HepG2 (cell line): ENCODE measurements around the gene LMAN2. TPM values are rescaled to one million over a fixed set of nuclear protein-coding genes. Genes with fewer than 3 reads are reported as not detected.

ENCODE experiments used
- ELF4 ChIP-seq: sonication (generic); formaldehyde crosslinking; IDR thresholded peaks from 2 replicates; pipeline ENCODE4 v1.5.0; 2020; ENCODE audit warnings: missing genetic modification reagents, mild to moderate bottlenecking, moderate library complexity, borderline replicate concordance
- HNRNPH1 ChIP-seq: fragments of 200-400 bp; formaldehyde crosslinking; optimal IDR thresholded peaks from 2 replicates; pipeline ENCODE3; 2017; ENCODE audit warnings: mild to moderate bottlenecking, low read depth, low read length
- KLF13 ChIP-seq: sonication (generic); formaldehyde crosslinking; IDR thresholded peaks from 2 replicates; pipeline ENCODE4 v1.4.0; 2020; ENCODE audit warnings: mild to moderate bottlenecking, missing genetic modification reagents
- NFE2L1 ChIP-seq: sonication (generic); formaldehyde crosslinking; IDR thresholded peaks from 2 replicates; pipeline ENCODE4 v1.4.0; 2020; ENCODE audit warnings: missing genetic modification reagents, mild to moderate bottlenecking, borderline replicate concordance
- RORA ChIP-seq: sonication (generic); formaldehyde crosslinking; IDR thresholded peaks from 2 replicates; pipeline ENCODE4 v1.5.0; 2020; ENCODE audit warnings: mild to moderate bottlenecking, missing genetic modification reagents, moderate library complexity
- SMAD3 ChIP-seq: sonication (generic); formaldehyde crosslinking; IDR thresholded peaks from 2 replicates; pipeline ENCODE4 v1.4.0; 2020; ENCODE audit warnings: missing genetic modification reagents
- SP4 ChIP-seq: sonication (generic); formaldehyde crosslinking; IDR thresholded peaks from 2 replicates; pipeline ENCODE4 v1.8.1; 2023; ENCODE audit warnings: mild to moderate bottlenecking, missing genetic modification reagents
- TAF1 ChIP-seq: sonication (generic); formaldehyde crosslinking; IDR thresholded peaks from 2 replicates; pipeline ENCODE4 v1.4.0; 2020; ENCODE audit warnings: missing genetic modification reagents
- ZFP36L2 ChIP-seq: sonication (generic); formaldehyde crosslinking; IDR thresholded peaks from 2 replicates; pipeline ENCODE4 v1.4.0; 2020; ENCODE audit warnings: missing genetic modification reagents
- ZFX ChIP-seq: sonication (generic); formaldehyde crosslinking; IDR thresholded peaks from 2 replicates; pipeline ENCODE4 v1.4.0; 2020; ENCODE audit warnings: mild to moderate bottlenecking, low read depth, missing genetic modification reagents, moderate library complexity
- ZNF205 ChIP-seq: IDR thresholded peaks from 2 replicates; pipeline ENCODE4 v1.6.1; 2018; ENCODE audit warnings: missing biosample characterization, missing genetic modification reagents
- ZNF30 ChIP-seq: sonication (generic); formaldehyde crosslinking; IDR thresholded peaks from 2 replicates; pipeline ENCODE4 v1.5.0; 2020; ENCODE audit warnings: mild to moderate bottlenecking, missing genetic modification reagents
- ZNF496 ChIP-seq: sonication (generic); formaldehyde crosslinking; IDR thresholded peaks from 2 replicates; pipeline ENCODE4 v1.8.1; 2023; ENCODE audit warnings: mild to moderate bottlenecking, moderate library complexity, missing genetic modification reagents; ENCODE audit not compliant: insufficient replicate concordance
- ZNF850 ChIP-seq: sonication (generic); formaldehyde crosslinking; conservative IDR thresholded peaks from 2 replicates; pipeline ENCODE4 v1.9.0; 2021; ENCODE audit warnings: mild to moderate bottlenecking, missing genetic modification reagents
- polyA plus RNA-seq, 8 experiments: library from polyadenylated mRNA; depleted of rRNA in 3 of 8; stranded (reverse) in 7 of 8; unstranded in 1 of 8; fragments of >200 nt; fragmentation: Illumina TruSeq in 4 of 8; extraction: Trizol in 4 of 8; gene quantifications; 2 replicates each; pipeline versions ENCODE4 v1.2.1 to v1.2.3, GENCODE V29; 2011 to 2016; ENCODE audit warnings: low read depth in 4 of 8, missing spikeins in 1 of 8, mixed read lengths in 1 of 8; ENCODE audit not compliant: insufficient read depth in 1 of 8
- total RNA-seq, 5 experiments: library from RNA; depleted of rRNA; stranded (reverse); fragments of >200 nt; fragmentation: Illumina TruSeq; extraction: Trizol; gene quantifications; 2 replicates each; pipeline ENCODE4 v1.2.3, GENCODE V29; 2016; ENCODE audit warnings: low read depth in 1 of 5
- TF ChIP-seq, protein P1 (sequence below): sonication (generic); formaldehyde crosslinking; IDR thresholded peaks from 2 replicates; pipeline ENCODE4 v1.5.1; 2020; ENCODE audit warnings: mild to moderate bottlenecking, missing genetic modification reagents, moderate library complexity
- TF ChIP-seq, protein P2 (sequence below): sonication (generic); formaldehyde crosslinking; IDR thresholded peaks from 2 replicates; pipeline ENCODE4 v1.8.1; 2022; ENCODE audit warnings: mild to moderate bottlenecking, missing genetic modification reagents
- TF ChIP-seq, protein P3 (sequence below): conservative IDR thresholded peaks from 2 replicates; pipeline ENCODE4 v1.6.1; 2018; ENCODE audit warnings: missing genetic modification reagents
- TF ChIP-seq, protein P4 (sequence below): sonication (generic); formaldehyde crosslinking; IDR thresholded peaks from 2 replicates; pipeline ENCODE4 v1.4.0; 2020; ENCODE audit warnings: missing genetic modification reagents, borderline replicate concordance

LMAN2 gene
- total and polyA plus RNA-seq, 2 of the 13 experiments (the other 11 are each of a cell fraction or from before 2014, with no cell fraction given): 191 to 197 TPM

DNA sequence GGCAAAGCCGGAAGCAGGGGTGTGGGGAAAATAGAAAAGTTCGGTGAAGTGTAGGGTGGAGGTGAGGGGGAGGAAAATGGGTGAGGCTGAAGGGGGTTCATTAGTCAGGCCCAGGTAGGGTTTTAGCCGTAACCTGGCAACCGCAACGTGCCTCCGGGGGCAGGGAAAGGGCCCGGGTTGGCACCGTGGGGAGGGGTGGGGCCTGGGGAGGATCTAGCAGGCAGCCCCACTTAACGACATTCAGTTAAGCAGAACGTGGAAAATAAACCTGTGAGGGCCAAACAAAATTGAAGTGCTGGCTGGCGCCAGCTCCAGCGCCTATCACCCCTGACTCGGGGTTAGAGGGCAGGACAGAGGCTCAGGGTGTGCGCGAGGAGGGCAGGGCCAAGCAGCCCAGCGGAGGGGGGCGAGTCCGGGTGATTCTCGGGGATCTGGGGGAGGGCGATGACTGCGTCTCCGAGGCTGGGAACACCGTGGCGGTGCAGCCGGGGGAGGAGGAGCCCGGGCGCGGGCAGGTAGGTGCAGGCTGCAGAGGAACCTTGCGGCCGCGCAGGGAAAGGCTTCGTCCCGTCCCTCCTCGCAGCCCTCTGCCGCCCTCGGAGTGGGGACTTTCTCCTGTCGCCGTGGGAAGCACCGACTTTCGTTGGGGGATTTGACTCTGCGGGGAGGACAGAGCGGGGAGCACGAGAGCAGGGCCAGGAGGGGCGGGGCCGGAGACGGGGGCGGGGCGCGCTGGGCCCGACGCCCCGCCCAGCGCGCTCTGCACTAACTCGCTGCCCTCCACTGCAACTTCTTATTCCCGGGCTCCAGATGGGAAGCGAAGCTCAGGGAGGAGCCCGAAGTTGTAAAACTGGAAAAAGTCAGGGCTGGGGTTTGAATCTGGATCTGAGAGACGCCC, 11.4 kb upstream of the LMAN2 start (continued):
- TF ChIP-seq, protein P1, sequence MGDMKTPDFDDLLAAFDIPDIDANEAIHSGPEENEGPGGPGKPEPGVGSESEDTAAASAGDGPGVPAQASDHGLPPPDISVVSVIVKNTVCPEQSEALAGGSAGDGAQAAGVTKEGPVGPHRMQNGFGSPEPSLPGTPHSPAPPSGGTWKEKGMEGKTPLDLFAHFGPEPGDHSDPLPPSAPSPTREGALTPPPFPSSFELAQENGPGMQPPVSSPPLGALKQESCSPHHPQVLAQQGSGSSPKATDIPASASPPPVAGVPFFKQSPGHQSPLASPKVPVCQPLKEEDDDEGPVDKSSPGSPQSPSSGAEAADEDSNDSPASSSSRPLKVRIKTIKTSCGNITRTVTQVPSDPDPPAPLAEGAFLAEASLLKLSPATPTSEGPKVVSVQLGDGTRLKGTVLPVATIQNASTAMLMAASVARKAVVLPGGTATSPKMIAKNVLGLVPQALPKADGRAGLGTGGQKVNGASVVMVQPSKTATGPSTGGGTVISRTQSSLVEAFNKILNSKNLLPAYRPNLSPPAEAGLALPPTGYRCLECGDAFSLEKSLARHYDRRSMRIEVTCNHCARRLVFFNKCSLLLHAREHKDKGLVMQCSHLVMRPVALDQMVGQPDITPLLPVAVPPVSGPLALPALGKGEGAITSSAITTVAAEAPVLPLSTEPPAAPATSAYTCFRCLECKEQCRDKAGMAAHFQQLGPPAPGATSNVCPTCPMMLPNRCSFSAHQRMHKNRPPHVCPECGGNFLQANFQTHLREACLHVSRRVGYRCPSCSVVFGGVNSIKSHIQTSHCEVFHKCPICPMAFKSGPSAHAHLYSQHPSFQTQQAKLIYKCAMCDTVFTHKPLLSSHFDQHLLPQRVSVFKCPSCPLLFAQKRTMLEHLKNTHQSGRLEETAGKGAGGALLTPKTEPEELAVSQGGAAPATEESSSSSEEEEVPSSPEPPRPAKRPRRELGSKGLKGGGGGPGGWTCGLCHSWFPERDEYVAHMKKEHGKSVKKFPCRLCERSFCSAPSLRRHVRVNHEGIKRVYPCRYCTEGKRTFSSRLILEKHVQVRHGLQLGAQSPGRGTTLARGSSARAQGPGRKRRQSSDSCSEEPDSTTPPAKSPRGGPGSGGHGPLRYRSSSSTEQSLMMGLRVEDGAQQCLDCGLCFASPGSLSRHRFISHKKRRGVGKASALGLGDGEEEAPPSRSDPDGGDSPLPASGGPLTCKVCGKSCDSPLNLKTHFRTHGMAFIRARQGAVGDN: peak; percentile 72
- TF ChIP-seq SMAD3 (CRISPR knock-in tag): 0 out of 2 replicates have a peak, but pooled peaks have one; percentile 33
- no peak for TF ChIP-seq ZNF30 (CRISPR knock-in tag)
- TF ChIP-seq ZNF496 (CRISPR knock-in tag): no peak
- TF ChIP-seq, protein P2, sequence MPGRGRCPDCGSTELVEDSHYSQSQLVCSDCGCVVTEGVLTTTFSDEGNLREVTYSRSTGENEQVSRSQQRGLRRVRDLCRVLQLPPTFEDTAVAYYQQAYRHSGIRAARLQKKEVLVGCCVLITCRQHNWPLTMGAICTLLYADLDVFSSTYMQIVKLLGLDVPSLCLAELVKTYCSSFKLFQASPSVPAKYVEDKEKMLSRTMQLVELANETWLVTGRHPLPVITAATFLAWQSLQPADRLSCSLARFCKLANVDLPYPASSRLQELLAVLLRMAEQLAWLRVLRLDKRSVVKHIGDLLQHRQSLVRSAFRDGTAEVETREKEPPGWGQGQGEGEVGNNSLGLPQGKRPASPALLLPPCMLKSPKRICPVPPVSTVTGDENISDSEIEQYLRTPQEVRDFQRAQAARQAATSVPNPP (CRISPR knock-in tag): no peak
- TF ChIP-seq RORA: no peak
- no peak for TF ChIP-seq HNRNPH1
- TF ChIP-seq ELF4 (CRISPR knock-in tag): no peak
- TF ChIP-seq, protein P3, sequence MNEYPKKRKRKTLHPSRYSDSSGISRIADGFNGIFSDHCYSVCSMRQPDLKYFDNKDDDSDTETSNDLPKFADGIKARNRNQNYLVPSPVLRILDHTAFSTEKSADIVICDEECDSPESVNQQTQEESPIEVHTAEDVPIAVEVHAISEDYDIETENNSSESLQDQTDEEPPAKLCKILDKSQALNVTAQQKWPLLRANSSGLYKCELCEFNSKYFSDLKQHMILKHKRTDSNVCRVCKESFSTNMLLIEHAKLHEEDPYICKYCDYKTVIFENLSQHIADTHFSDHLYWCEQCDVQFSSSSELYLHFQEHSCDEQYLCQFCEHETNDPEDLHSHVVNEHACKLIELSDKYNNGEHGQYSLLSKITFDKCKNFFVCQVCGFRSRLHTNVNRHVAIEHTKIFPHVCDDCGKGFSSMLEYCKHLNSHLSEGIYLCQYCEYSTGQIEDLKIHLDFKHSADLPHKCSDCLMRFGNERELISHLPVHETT (CRISPR knock-in tag): no peak
- TF ChIP-seq SP4 (CRISPR knock-in tag): peak; percentile 54
- TF ChIP-seq, protein P4, sequence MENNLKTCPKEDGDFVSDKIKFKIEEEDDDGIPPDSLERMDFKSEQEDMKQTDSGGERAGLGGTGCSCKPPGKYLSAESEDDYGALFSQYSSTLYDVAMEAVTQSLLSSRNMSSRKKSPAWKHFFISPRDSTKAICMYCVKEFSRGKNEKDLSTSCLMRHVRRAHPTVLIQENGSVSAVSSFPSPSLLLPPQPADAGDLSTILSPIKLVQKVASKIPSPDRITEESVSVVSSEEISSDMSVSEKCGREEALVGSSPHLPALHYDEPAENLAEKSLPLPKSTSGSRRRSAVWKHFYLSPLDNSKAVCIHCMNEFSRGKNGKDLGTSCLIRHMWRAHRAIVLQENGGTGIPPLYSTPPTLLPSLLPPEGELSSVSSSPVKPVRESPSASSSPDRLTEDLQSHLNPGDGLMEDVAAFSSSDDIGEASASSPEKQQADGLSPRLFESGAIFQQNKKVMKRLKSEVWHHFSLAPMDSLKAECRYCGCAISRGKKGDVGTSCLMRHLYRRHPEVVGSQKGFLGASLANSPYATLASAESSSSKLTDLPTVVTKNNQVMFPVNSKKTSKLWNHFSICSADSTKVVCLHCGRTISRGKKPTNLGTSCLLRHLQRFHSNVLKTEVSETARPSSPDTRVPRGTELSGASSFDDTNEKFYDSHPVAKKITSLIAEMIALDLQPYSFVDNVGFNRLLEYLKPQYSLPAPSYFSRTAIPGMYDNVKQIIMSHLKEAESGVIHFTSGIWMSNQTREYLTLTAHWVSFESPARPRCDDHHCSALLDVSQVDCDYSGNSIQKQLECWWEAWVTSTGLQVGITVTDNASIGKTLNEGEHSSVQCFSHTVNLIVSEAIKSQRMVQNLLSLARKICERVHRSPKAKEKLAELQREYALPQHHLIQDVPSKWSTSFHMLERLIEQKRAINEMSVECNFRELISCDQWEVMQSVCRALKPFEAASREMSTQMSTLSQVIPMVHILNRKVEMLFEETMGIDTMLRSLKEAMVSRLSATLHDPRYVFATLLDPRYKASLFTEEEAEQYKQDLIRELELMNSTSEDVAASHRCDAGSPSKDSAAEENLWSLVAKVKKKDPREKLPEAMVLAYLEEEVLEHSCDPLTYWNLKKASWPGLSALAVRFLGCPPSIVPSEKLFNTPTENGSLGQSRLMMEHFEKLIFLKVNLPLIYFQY (CRISPR knock-in tag): no peak
- no peak for TF ChIP-seq KLF13
- TF ChIP-seq ZNF850 (CRISPR knock-in tag): no peak
- TF ChIP-seq TAF1 (CRISPR knock-in tag): peak; percentile 35; the same call in 1 of the 2 replicates
- no peak for TF ChIP-seq ZFP36L2
- TF ChIP-seq ZNF205 (CRISPR knock-in tag): no peak
- TF ChIP-seq NFE2L1: no peak
- TF ChIP-seq ZFX (CRISPR knock-in tag): peak; percentile 41; the same call in 1 of the 2 replicates
